Measurements from ENCODE around the gene OPN1SW. TPM values are rescaled to one million over a fixed set of nuclear protein-coding genes. Genes with fewer than 3 reads are reported as not detected.

The OPN1SW gene
- total and polyA plus RNA-seq, 9 of the 15 experiments (the other 6 are each of a cell fraction or from before 2014, with no cell fraction given): 0.84 to 1.0 TPM; not detected in 7

- TF ChIP-seq, protein P1, sequence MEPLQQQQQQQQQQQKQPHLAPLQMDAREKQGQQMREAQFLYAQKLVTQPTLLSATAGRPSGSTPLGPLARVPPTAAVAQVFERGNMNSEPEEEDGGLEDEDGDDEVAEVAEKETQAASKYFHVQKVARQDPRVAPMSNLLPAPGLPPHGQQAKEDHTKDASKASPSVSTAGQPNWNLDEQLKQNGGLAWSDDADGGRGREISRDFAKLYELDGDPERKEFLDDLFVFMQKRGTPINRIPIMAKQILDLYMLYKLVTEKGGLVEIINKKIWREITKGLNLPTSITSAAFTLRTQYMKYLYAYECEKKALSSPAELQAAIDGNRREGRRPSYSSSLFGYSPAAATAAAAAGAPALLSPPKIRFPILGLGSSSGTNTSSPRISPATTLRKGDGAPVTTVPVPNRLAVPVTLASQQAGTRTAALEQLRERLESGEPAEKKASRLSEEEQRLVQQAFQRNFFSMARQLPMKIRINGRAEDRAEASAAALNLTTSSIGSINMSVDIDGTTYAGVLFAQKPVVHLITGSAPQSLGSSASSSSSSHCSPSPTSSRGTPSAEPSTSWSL (CRISPR knock-in tag; IDR thresholded peaks at IDR 0.05; ENCODE audit: borderline replicate concordance): no peak
- TF ChIP-seq, protein P2, sequence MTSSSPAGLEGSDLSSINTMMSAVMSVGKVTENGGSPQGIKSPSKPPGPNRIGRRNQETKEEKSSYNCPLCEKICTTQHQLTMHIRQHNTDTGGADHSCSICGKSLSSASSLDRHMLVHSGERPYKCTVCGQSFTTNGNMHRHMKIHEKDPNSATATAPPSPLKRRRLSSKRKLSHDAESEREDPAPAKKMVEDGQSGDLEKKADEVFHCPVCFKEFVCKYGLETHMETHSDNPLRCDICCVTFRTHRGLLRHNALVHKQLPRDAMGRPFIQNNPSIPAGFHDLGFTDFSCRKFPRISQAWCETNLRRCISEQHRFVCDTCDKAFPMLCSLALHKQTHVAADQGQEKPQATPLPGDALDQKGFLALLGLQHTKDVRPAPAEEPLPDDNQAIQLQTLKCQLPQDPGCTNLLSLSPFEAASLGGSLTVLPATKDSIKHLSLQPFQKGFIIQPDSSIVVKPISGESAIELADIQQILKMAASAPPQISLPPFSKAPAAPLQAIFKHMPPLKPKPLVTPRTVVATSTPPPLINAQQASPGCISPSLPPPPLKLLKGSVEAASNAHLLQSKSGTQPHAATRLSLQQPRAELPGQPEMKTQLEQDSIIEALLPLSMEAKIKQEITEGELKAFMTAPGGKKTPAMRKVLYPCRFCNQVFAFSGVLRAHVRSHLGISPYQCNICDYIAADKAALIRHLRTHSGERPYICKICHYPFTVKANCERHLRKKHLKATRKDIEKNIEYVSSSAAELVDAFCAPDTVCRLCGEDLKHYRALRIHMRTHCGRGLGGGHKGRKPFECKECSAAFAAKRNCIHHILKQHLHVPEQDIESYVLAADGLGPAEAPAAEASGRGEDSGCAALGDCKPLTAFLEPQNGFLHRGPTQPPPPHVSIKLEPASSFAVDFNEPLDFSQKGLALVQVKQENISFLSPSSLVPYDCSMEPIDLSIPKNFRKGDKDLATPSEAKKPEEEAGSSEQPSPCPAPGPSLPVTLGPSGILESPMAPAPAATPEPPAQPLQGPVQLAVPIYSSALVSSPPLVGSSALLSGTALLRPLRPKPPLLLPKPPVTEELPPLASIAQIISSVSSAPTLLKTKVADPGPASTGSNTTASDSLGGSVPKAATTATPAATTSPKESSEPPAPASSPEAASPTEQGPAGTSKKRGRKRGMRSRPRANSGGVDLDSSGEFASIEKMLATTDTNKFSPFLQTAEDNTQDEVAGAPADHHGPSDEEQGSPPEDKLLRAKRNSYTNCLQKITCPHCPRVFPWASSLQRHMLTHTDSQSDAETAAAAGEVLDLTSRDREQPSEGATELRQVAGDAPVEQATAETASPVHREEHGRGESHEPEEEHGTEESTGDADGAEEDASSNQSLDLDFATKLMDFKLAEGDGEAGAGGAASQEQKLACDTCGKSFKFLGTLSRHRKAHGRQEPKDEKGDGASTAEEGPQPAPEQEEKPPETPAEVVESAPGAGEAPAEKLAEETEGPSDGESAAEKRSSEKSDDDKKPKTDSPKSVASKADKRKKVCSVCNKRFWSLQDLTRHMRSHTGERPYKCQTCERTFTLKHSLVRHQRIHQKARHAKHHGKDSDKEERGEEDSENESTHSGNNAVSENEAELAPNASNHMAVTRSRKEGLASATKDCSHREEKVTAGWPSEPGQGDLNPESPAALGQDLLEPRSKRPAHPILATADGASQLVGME (CRISPR knock-in tag; IDR thresholded peaks at IDR 0.05): peak; percentile 93
- TF ChIP-seq NONO (IDR thresholded peaks at IDR 0.05; ENCODE audit: low read depth in 2 of 2, low read length in 1 of 2) (peak in 1 of 2 experiments; percentile 57; a peak in 3 of 4 replicates), SMC3 (conservative IDR thresholded peaks at IDR 0.05; ENCODE audit: insufficient read depth, low read depth, low read length) (no peak), E2F3 (CRISPR knock-in tag; IDR thresholded peaks at IDR 0.05) (peak; percentile 77), XRCC3 (IDR thresholded peaks at IDR 0.05) (no peak), ZKSCAN3 (CRISPR knock-in tag; IDR thresholded peaks at IDR 0.05) (no peak), ZBTB12 (CRISPR knock-in tag; IDR thresholded peaks at IDR 0.05) (no peak), ARHGAP35 (IDR thresholded peaks at IDR 0.05; ENCODE audit: partially characterized antibody) (no peak), ZNF445 (CRISPR knock-in tag; IDR thresholded peaks at IDR 0.05; ENCODE audit: low read depth) (no peak), ZNF408 (CRISPR knock-in tag; IDR thresholded peaks at IDR 0.05; ENCODE audit: low read depth) (no peak), ZFP30 (CRISPR knock-in tag; IDR thresholded peaks at IDR 0.05; ENCODE audit: borderline replicate concordance) (no peak), PCBP1 (IDR thresholded peaks at IDR 0.05; ENCODE audit: low read depth, low read length, poor library complexity, severe bottlenecking) (no peak), CBX8 (IDR thresholded peaks at IDR 0.05; ENCODE audit: borderline replicate concordance, extremely low read depth, low read depth, low read length, poor library complexity, severe bottlenecking) (no peak), ZBTB2 (IDR thresholded peaks at IDR 0.05) (0 out of 2 replicates have a peak, but pooled peaks have one; percentile 15), CHD2 (IDR thresholded peaks at IDR 0.05; ENCODE audit: low read depth, low read length) (no peak), HDAC1 (IDR thresholded peaks at IDR 0.05) (peak in 1 of 2 experiments; percentile 48; a peak in 1 of 4 replicates)
Measured at GRCh38 chr7:128791121-128791971, 15.8 kb upstream of the OPN1SW start, which contains the start of gene CCDC136 (continued).

All from K562 (cell line).